Breast epithelium (tissue), 3 donors: Measurements from ENCODE around the gene RBM43.

Source experiments
- CTCF ChIP-seq, 3 donors: fragments of 450-650 bp; IDR thresholded peaks; one replicate each; pipeline ENCODE4 v1.5.1; 2016 to 2017; ENCODE audit warnings: antibody characterized with exemption in 3 of 3, mild to moderate bottlenecking in 3 of 3, moderate library complexity in 3 of 3
- POLR2A ChIP-seq: fragments of 450-650 bp; IDR thresholded peaks from one replicate; pipeline ENCODE4 v1.6.1; 2016; ENCODE audit warnings: antibody characterized with exemption, mild to moderate bottlenecking, moderate library complexity
- POLR2AphosphoS5 ChIP-seq, 3 donors: sonication (generic); formaldehyde crosslinking; IDR thresholded peaks; one replicate each; pipeline ENCODE4 v1.6.1; 2017; ENCODE audit warnings: antibody characterized with exemption in 3 of 3

GRCh38 chr2:151247432-151247831, 14.2 kb downstream of the RBM43 start:
- TF ChIP-seq CTCF (IDR thresholded peaks at IDR 0.05), result no peak
- TF ChIP-seq POLR2AphosphoS5 (IDR thresholded peaks at IDR 0.05), result no peak
- no peak for TF ChIP-seq POLR2A
